PFSK-1 (cell line): ENCODE results near the gene TENM3.

Experiments
- FOXP2 ChIP-seq: optimal IDR thresholded peaks from 2 replicates; pipeline ENCODE3; 2011; ENCODE audit warnings: borderline replicate concordance, control low read depth, inconsistent platforms; ENCODE audit not compliant: insufficient read depth; ENCODE audit errors: extremely low read length, extremely low read depth
- POLR2AphosphoS5 ChIP-seq: IDR thresholded peaks from 2 replicates; pipeline ENCODE4 v1.6.1; 2012; ENCODE audit warnings: low read depth, mild to moderate bottlenecking, control low read depth, low read length, moderate library complexity
- REST ChIP-seq, 2 experiments: IDR thresholded peaks; 2 replicates each; pipeline versions ENCODE4 v1.6.1 to v1.8.0; 2011 to 2012; ENCODE audit warnings: low read depth in 2 of 2, low read length in 2 of 2, control low read depth in 1 of 2, inconsistent platforms in 1 of 2, mild to moderate bottlenecking in 1 of 2, moderate library complexity in 1 of 2; ENCODE audit not compliant: insufficient read depth in 1 of 2
- SIN3A ChIP-seq: IDR thresholded peaks from 2 replicates; pipeline ENCODE4 v1.6.1; 2012; ENCODE audit warnings: mild to moderate bottlenecking, low read length, moderate library complexity, borderline replicate concordance; ENCODE audit not compliant: insufficient read depth
- TAF1 ChIP-seq: IDR thresholded peaks from 2 replicates; pipeline ENCODE4 v1.6.1; 2012; ENCODE audit warnings: low read length, control low read depth, borderline replicate concordance; ENCODE audit not compliant: insufficient read depth

- TF ChIP-seq TAF1 (no peak), POLR2AphosphoS5 (no peak), REST (IDR thresholded peaks at IDR 0.05; ENCODE audit: insufficient read depth in 1 of 2, low read depth in 2 of 2, low read length in 2 of 2) (no peak), SIN3A (no peak), FOXP2 (no peak)
These were observed 531.9 kb downstream of the TENM3 start for GRCh38 chr4:182775075-182775474.
